Left ventricle myocardium inferior (tissue), 1 donor: Measurements from ENCODE around the gene ARMH3. TPM values are rescaled to one million over a fixed set of nuclear protein-coding genes. Genes with fewer than 3 reads are reported as not detected.
"Not testable (repeated sequence)": the region's sequence is repeated elsewhere in the genome, so short reads cannot be mapped to it uniquely, and the experiment has no call there.

Experiments
- DNase-seq: peaks from one replicate; pipeline ENCODE4 v3.0.0-alpha.2; 2020
- H3K27ac ChIP-seq: fragments of 200-600 bp; replicated peaks from 2 replicates; pipeline ENCODE4 v1.8.0; 2021
- H3K27me3 ChIP-seq: fragments of 200-600 bp; 2 replicates; pipeline ENCODE4 v1.8.0; 2021; ENCODE audit warnings: low read depth
- H3K36me3 ChIP-seq: fragments of 200-600 bp; 2 replicates; pipeline ENCODE4 v1.8.0; 2021
- H3K4me1 ChIP-seq: fragments of 200-600 bp; 2 replicates; pipeline ENCODE4 v1.8.0; 2021
- H3K4me3 ChIP-seq: fragments of 200-600 bp; 2 replicates; pipeline ENCODE4 v1.8.0; 2021; ENCODE audit warnings: mild to moderate bottlenecking, moderate library complexity
- H3K9me3 ChIP-seq: fragments of 200-600 bp; replicated peaks from 2 replicates; pipeline ENCODE4 v1.8.0; 2021
- intact Hi-C: fragments of 100-400 bp; cut with micrococcal nuclease; formaldehyde crosslinking; loops from one replicate; pipeline ENCODE4 v1.11.0; 2022
- total RNA-seq: library from RNA; stranded (reverse); fragmentation: NEBNext Ultra II Directional; extraction: Animal tissue kit (Norgen Biotek cat#: 25700); gene quantifications from one replicate; pipeline ENCODE4 v1.2.1, GENCODE V29; 2021
- TF ChIP-seq, protein P1 (sequence below): fragments of 200-600 bp; IDR thresholded peaks from 2 replicates; pipeline ENCODE4 v1.8.0; 2021; ENCODE audit warnings: antibody characterized with exemption, mild to moderate bottlenecking, borderline replicate concordance
- donor health status: DM: no; HTN: yes; CAD: no; lungs with severe emphysema.

The ARMH3 gene
- total RNA-seq, 1 donor from 2014 or later = 58.9 TPM

DNA sequence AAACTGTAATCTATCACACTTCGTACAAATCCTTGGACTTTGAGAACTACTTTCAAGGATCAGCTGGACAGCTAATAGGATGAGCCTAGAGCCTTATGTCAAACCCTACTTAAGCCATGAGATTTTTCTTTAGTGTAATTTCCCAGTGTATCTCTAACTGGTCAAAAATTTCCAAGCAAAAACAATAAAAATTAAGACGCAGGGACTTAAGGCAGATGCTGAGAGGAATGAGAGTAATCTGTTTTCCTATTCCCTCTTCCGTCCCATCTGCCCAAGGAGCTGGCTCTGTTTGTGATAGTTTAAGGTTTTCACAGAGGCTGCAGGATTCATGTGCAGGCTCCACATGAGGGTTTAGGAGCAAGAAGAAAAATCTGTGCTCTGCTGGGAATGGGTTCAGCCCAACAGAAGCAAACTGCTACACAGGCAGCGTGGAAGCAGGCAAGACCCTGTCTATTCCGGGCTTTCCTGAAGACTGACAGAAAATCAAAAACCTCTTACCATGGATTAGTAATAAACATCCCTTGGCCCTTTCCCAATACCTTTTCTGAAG lies 62.2 kb downstream of the ARMH3 start:
- Histone ChIP-seq H3K36me3 (peaks cover 83% of the 10 kb centered on the region), H3K27me3 (no peaks in the 10 kb centered on the region), H3K4me1 (peaks cover 12% of the 10 kb centered on the region), H3K27ac (no peak overlapping the region), H3K9me3 (no peaks in the 10 kb centered on the region), H3K4me3 (no peak overlapping the region)
- no peak for DNase-seq
- TF ChIP-seq, protein P1, sequence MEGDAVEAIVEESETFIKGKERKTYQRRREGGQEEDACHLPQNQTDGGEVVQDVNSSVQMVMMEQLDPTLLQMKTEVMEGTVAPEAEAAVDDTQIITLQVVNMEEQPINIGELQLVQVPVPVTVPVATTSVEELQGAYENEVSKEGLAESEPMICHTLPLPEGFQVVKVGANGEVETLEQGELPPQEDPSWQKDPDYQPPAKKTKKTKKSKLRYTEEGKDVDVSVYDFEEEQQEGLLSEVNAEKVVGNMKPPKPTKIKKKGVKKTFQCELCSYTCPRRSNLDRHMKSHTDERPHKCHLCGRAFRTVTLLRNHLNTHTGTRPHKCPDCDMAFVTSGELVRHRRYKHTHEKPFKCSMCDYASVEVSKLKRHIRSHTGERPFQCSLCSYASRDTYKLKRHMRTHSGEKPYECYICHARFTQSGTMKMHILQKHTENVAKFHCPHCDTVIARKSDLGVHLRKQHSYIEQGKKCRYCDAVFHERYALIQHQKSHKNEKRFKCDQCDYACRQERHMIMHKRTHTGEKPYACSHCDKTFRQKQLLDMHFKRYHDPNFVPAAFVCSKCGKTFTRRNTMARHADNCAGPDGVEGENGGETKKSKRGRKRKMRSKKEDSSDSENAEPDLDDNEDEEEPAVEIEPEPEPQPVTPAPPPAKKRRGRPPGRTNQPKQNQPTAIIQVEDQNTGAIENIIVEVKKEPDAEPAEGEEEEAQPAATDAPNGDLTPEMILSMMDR = no peak
- intact Hi-C loops = no loop called here

GRCh38 chr10:101993221-101993620 lies 62.8 kb downstream of the ARMH3 start:
- TF ChIP-seq, protein P1 = no peak
- Histone ChIP-seq H3K27ac (no peak overlapping the region), H3K27me3 (no peaks in the 10 kb centered on the region), H3K4me3 (no peak overlapping the region), H3K4me1 (peaks cover 7% of the 10 kb centered on the region), H3K36me3 (peaks cover 88% of the 10 kb centered on the region), H3K9me3 (no peaks in the 10 kb centered on the region)
- intact Hi-C loops = no loop called here
- DNase-seq = no peak

DNA sequence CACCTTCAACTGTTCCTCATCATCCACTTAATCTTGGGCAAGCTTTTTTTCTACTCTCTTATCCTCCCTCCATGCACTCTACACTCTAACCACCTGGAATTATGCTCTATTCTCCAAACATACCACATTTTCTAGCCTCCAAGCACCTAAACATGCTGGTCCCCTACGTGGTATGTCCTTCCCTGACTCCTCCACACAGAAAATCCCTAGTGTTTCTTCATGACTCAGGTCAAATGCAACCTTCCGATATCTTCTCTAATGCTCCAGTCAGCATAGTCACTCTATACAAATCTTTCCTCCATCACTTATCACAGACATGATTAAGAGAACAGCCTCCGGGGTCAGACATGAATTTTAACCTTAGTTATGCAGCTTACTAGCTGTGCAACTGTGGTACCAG lies 68.8 kb downstream of the ARMH3 start:
- Histone ChIP-seq H3K27ac (no peak overlapping the region), H3K4me1 (peaks cover 12% of the 10 kb centered on the region), H3K9me3 (no peaks in the 10 kb centered on the region), H3K36me3 (peaks cover 74% of the 10 kb centered on the region), H3K4me3 (no peak overlapping the region), H3K27me3 (no peaks in the 10 kb centered on the region)
- TF ChIP-seq, protein P1 = no peak
- intact Hi-C loops = no loop called here
- DNase-seq = no peak

GRCh38 chr10:101986624-101986971 lies 69.4 kb downstream of the ARMH3 start:
- Histone ChIP-seq H3K4me1 (peaks cover 12% of the 10 kb centered on the region), H3K27ac (peak overlapping the region; percentile 36), H3K4me3 (no peak overlapping the region), H3K9me3 (no peaks in the 10 kb centered on the region), H3K27me3 (no peaks in the 10 kb centered on the region), H3K36me3 (peaks cover 74% of the 10 kb centered on the region)
- intact Hi-C loops = no loop called here
- TF ChIP-seq, protein P1 = no peak
- DNase-seq = peak; percentile 23

GRCh38 chr10:101980677-101981076 lies 75.3 kb downstream of the ARMH3 start:
- H3K9me3 ChIP-seq, H3K27ac ChIP-seq, DNase-seq, H3K4me1 ChIP-seq, H3K4me3 ChIP-seq, H3K27me3 ChIP-seq, intact Hi-C loops: not testable (repeated sequence)
- peaks cover 49% of the 10 kb centered on the region for H3K36me3 ChIP-seq

DNA sequence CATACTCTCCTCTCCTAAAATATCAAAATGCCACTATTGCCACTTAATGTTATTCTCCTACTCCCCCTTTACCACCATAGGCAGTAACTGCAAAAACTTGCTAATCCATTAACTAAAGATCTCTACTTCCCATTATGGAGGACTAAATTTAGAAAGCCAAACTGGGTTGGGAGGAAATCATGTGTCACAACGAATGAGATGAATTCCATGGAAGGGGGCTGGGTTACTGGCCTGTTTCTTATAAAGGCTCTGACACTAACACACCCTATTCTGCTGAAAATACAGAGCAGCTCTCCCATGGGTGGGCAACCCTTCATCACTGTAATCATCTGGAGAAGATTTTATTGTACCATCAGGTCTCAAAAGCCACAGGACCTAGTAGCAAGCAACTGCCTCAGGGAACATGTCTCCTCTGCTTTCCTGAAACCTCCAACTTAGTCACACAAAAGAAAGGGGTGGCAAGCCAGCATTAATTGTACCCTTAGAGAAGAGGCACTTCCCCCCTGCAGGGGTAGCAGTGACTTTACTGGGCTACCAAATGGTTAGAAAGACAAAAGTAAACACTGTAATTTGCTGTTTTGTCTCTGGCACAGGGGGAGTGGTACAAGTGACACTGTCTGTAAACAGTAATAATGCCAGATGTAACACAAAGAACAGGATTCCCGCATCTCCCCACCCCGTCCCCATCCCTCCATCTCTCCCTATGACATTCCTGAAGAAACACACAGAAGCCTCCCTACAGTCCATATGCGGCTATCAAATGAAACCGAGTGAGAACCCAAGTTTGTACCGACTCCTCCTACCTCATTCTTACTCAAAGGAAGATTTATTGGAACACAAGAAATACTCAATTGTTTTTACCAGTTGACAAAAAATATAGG lies 81.6 kb downstream of the ARMH3 start:
- Histone ChIP-seq H3K36me3 (peaks cover 40% of the 10 kb centered on the region), H3K27ac (peak overlapping the region; percentile 67), H3K27me3 (no peaks in the 10 kb centered on the region), H3K4me3 (no peak overlapping the region), H3K9me3 (no peaks in the 10 kb centered on the region), H3K4me1 (peaks cover 41% of the 10 kb centered on the region)
- DNase-seq = no peak
- intact Hi-C loops = no loop called here
- TF ChIP-seq, protein P1 = no peak
